BJ (cell line): ENCODE results near the gene MAL. TPM values are rescaled to one million over a fixed set of nuclear protein-coding genes. Genes with fewer than 3 reads are reported as not detected.

Source experiments
- CTCF ChIA-PET: fragments of 350-600 bp; formaldehyde crosslinking; extraction: SDS; loops from one replicate; lab custom pipeline; 2021; ENCODE audit warnings: antibody characterized with exemption, inconsistent platforms; lab: Yijun Ruan, JAX
- POLR2A ChIA-PET: fragments of 300-600 bp; sonication (Branson Sonifier 250); formaldehyde crosslinking; extraction: SDS; loops from one replicate; lab custom pipeline; 2021; ENCODE audit warnings: antibody characterized with exemption; lab: Charles Lee
- DNase-seq: peaks from one replicate; pipeline ENCODE4 v3.0.0-alpha.2; 2011; ENCODE audit warnings: low read depth
- H3K27me3 ChIP-seq: 2 replicates; pipeline ENCODE4 v1.6.0; 2011; ENCODE audit warnings: low read length; ENCODE audit not compliant: control insufficient read depth, insufficient read depth
- H3K36me3 ChIP-seq: 2 replicates; pipeline ENCODE4 v1.5.1; 2011; ENCODE audit warnings: low read length; ENCODE audit not compliant: control insufficient read depth, insufficient read depth
- H3K4me3 ChIP-seq: 2 replicates; pipeline ENCODE4 v1.5.1; 2011; ENCODE audit warnings: low read depth, mild to moderate bottlenecking, control low read depth, low read length
- CTCF ChIP-seq: IDR thresholded peaks from 2 replicates; pipeline ENCODE4 v1.5.1; 2011; ENCODE audit warnings: low read depth, mild to moderate bottlenecking, control low read depth, inconsistent platforms, low read length, moderate library complexity; ENCODE audit not compliant: insufficient read depth
- polyA plus RNA-seq: library from polyadenylated mRNA; depleted of rRNA; stranded (reverse); fragments of >200 nt; gene quantifications from 2 replicates; pipeline ENCODE4 v1.2.3, GENCODE V29; 2011

The MAL gene
- polyA plus RNA-seq, 1 experiment, result not detected

GRCh38 chr2:94993176-94994062 is 32.1 kb upstream of the MAL start:
- ChIA-PET POLR2A (no interaction called here), CTCF (interaction anchor here (1.4 kb wide), 1 partner anchor 8 kb away, joined by 3 read pairs; no protein-coding TSS in a partner anchor)
- peaks cover 12% of the 10 kb centered on the region for H3K27me3 ChIP-seq
- no peak for TF ChIP-seq CTCF
- no peak for DNase-seq
- no peaks in the 10 kb centered on the region for H3K36me3 ChIP-seq
- H3K4me3 ChIP-seq, result no peak overlapping the region

- TF ChIP-seq CTCF, result no peak
- no peaks in the 10 kb centered on the region for H3K36me3 ChIP-seq
- ChIA-PET POLR2A (no interaction called here), CTCF (interaction anchor here (0.7 to 1.4 kb wide), 2 partner anchors 9 to 82 kb away, joined by 3 read pairs; no protein-coding TSS in a partner anchor)
- peaks cover 15% of the 10 kb centered on the region for H3K27me3 ChIP-seq
- DNase-seq, result no peak
- no peak overlapping the region for H3K4me3 ChIP-seq
Measured at GRCh38 chr2:94994063-94994913, 31.2 kb upstream of the MAL start.

GRCh38 chr2:94994914-94995552 is 30.5 kb upstream of the MAL start:
- Histone ChIP-seq H3K36me3 (no peaks in the 10 kb centered on the region), H3K4me3 (no peak overlapping the region), H3K27me3 (peaks cover 15% of the 10 kb centered on the region)
- POLR2A ChIA-PET, result no interaction called here
- TF ChIP-seq CTCF, result no peak
- CTCF ChIA-PET, result interaction anchor here (2.1 kb wide), 1 partner anchor 9 kb away, joined by 11 read pairs; no protein-coding TSS in a partner anchor
- no peak for DNase-seq

GRCh38 chr2:94995553-94996304 is 29.8 kb upstream of the MAL start:
- Histone ChIP-seq H3K4me3 (no peak overlapping the region), H3K36me3 (no peaks in the 10 kb centered on the region), H3K27me3 (peaks cover 15% of the 10 kb centered on the region)
- no peak for TF ChIP-seq CTCF
- no peak for DNase-seq
- POLR2A ChIA-PET, result no interaction called here
- CTCF ChIA-PET, result interaction anchor here (1.4 to 2.1 kb wide), 2 partner anchors 10 to 39 kb away, joined by 3 to 11 read pairs; no protein-coding TSS in a partner anchor
